ENCODE data around the gene CDK6.

The CDK6 gene

DNA sequence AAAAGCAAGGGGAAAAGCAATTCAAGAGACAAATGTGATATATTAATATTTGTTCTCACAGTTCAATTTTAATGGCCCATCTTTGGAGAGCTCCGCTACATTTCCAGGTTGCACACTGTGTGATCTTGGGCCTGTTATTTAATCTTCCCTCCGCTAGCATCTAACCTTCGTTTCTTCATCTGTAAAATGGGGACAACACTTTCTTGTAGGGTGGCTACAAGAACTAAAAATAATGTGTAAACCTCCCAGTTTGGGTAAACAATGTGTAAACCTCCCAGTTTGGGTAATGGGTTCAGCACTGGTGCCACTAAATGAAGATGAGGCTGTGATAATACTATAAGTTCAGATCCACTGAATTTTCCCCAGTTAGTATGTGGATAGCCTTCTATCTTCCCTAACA, 99.5 kb downstream of the CDK6 start:
- DNase-seq (ENCODE audit: low spot score): no peak

DNA sequence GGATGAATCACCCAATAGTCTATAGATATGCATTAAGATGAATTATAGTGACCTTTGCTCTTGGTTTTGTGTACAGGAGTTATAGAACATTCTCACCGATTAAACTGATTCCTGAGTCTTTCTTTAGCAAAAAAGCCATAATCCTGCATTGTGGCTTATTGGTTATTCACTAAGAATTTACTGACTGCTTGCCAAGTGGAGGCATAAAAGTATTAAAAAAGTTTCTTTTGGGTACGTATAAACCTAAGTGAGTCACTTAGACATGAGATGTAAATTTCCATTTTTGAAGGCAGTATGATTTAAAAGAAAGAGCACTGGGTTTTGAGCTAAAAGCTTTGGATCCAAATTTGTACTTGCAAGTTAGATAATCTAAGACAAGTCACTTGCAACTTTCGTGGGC, 100.7 kb downstream of the CDK6 start:
- DNase-seq (ENCODE audit: low spot score): no peak

DNA sequence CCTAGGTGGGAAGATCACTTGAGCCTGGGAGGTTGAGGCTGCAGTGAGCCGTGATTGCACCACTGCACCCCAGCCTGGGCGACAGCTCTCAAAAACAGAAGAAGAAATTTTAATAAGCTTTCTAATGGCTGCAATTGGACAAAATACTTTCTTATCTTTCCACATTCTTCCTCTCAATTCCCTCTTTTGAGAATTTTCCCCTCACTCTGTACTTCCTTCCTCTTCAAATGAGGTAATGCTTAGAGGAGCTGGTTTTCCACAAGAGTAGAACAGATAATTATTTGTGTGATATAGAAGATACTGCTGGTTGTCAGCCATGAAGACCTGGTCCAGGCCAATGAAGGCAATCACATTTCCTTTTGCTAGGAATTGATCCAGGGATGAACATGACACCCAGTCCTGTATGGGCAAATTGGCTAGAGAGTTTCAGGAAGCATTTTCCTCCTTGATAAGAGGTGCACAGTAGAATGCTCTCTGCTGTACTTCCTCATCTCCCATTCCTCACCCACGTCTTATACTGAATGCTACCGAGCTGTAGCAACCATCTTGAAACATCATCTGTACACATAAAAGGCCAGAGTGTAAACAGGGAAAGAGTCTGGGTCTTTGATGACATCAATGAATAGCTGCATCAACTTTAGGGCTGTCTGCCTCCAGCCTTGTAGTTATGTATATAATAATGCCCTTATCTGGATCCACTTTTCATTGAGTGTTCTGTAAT, 103.9 kb downstream of the CDK6 start:
- no peak for DNase-seq (ENCODE audit: low spot score)

DNA sequence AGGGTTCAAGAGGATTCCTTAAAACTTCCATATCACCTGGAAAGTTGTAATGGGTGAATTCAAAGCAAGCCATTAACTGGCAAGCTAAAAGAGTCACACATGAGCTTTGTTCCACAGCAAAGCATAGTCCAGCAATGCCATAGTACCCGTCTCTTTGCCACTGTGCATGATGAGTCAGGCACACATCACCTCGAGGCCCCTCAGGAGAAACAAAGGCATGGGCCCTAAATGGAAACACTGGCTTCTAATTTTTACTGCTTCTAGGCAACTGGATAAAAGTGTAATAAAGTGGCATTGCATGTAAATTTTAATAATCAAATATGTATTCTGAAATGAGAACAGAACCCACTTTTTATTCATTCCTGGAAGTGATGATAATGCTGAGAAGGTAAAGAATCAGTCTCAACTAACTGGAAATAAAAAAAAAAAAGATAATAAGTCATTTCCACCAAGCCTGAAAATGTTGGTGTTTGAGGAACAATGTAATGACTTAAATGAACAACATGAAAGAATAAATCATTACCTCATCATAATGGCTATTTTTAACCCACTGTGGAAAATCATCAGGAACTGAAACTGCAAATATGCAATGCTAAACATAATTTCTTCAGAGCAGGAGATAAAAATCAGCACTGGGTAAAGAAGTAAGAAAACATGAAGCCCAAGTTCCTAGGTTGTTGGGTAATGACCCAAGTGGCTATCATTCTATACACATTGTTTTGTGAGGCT, 104.9 kb downstream of the CDK6 start:
- no peak for DNase-seq (ENCODE audit: low spot score)

DNA sequence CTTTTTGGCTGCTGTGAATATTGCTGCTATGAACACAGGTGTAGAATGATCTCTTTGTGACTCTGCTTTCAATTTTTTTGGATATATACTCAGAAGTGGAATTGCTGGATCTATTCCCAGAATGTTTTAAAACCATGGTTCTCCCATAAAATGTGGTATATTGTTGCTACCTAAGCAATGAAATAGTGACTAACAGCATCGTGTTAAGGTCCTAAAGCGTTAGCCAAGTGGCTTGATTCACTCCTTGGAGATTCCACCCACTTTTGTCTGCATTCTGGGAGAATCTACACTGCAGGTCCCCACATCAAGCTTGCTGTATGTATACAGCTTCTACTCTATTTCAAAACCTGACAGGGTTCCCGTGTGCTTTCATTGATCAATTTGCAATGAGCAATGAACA, 105.6 kb downstream of the CDK6 start:
- DNase-seq (ENCODE audit: low spot score): no peak

DNA sequence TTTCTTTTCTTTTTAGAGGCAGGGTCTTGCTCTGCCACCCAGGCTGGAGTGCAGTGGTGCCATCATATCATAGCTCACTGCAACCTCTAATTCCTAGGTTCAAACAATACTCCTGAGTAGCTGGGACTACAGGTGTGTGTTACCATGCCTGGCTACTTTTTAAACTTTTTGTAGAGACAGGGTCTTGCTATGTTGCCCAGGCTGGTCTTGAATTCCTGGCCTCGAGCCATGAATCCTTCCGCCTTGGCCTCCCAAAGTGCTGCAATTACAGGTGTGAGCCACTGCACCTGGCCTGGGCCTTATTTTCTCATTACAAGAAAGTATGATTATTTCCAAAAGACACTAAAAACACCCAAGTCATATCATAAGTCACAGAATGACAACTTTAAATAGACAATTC, 106.6 kb downstream of the CDK6 start:
- no peak for DNase-seq (ENCODE audit: low spot score)

DNA sequence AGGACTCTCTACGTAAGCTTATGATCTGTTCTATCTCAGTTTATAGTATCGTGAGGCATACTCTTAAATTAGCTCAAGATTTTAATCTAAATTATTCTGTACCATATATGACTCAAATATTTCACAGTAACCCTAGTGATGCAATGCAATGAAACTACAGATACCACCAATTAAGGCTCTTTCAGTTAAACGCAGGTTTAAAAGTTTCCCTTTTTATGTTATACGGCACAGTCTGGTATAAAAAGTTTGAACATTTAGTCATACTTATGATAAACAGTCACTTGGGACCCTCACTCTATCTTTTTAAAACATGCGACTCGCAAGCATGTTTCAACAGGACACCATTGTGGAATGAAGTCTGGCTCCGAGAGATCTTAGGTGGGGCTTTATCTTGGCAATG, 107.2 kb downstream of the CDK6 start:
- no peak for DNase-seq (ENCODE audit: low spot score)

DNA sequence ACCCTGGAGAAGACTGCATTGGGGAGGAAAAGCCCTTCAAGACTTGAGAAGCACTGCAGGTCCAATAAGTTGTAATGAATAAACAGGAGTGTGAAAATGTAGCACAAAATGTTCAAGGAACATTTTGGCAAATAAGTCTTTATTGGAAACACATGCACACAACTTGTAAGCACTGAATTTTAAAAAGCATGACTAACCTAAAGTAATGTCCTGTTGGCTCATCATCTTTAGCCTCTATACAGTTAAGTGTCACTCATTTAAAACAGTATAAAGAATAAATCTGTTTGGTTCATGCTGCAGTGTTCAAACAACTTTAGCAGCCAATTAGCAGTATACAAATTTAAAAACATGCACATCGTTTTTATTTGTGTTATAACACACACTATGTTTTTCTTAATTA, 108.6 kb downstream of the CDK6 start:
- no peak for DNase-seq (ENCODE audit: low spot score)

DNA sequence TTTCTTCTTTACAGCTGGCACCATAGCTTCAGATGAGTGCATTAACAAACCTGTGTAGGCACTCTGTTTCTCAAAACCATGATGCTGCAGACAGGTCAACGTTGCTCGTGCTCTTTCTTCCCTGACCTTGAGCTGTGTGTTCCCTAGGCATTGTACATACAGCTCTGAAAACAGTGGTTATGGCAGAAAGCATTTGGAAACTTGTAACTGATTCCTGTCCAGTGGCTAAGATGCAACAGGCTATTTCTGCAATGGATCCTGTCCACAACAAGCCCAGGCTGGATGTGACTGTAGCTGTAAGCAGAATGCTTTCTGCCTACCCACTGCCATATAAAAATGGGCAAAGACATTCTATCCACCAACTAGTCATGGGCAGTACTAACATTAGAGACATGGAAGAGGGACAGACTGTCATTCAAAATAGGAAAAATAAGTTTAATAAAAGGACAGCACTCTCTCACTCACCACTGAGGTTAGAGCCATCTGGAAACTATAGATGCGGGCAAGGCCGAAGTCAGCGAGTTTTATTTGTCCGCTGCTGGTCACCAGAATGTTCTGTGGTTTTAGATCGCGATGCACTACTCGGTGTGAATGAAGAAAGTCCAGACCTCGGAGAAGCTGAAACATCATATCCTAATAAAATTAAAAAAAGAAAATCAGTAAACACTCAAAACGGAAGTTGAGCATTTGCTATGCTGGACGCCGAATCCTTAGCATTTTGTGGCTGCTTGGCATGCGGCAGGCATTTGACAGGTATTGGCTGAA, 111.0 kb downstream of the CDK6 start:
- no peak for DNase-seq (ENCODE audit: low spot score)

DNA sequence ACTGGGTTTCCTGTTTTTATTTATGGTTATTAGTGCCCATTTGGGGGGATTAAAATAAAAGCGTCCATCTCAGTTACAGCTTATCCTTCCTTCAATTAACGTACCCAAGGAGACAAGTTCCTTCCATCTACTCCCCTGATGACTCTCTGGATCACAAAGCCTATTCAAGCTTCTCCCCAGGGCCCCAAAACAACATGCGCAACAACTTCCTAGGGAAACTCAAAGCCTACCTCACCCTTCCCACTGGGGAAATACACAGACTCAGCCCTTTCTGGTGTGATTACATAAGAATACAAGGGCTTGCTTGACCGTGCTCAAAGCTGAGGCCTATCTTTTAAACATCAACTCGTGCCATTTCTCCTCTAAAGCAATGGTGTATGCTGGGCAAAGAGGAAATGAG, 112.4 kb downstream of the CDK6 start:
- no peak for DNase-seq (ENCODE audit: low spot score)

DNA sequence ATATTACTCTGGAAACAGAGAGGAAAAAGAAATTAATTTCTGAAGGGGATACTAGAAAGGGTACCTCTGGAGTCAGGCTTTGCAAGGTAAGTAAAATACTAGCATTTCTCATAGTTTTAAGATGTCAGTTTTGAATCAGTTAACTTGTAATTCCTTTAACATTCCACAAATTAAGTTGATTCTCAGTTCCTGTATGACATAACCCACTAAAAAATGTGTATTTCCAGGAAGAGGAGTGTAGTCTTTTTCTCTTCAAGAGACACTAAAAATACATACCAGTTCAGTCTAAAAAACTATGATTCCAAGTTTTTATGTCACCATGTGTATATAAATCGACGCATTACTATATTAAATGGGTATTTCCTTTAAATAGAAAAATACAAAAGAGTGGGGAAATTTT, 113.2 kb downstream of the CDK6 start:
- no peak for DNase-seq (ENCODE audit: low spot score)

DNA sequence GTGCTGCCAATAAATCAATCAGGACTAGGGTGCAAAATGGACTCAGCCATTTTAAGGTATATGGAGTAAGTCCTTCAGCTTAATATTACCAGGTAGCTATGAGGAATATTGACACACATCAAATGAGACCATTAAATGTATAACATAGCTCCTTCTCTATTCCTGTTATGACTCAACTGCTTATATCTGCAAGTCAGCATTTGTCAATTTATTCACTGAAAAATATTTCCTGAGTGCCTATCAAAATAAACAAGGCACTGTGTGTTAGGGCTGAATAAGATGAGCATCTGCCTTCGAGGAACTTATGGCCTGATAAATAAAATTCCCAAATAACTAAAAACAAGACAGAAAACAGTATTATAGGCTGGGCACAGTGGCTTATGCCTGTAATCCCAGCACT, 113.8 kb downstream of the CDK6 start:
- DNase-seq (ENCODE audit: low spot score): no peak

DNA sequence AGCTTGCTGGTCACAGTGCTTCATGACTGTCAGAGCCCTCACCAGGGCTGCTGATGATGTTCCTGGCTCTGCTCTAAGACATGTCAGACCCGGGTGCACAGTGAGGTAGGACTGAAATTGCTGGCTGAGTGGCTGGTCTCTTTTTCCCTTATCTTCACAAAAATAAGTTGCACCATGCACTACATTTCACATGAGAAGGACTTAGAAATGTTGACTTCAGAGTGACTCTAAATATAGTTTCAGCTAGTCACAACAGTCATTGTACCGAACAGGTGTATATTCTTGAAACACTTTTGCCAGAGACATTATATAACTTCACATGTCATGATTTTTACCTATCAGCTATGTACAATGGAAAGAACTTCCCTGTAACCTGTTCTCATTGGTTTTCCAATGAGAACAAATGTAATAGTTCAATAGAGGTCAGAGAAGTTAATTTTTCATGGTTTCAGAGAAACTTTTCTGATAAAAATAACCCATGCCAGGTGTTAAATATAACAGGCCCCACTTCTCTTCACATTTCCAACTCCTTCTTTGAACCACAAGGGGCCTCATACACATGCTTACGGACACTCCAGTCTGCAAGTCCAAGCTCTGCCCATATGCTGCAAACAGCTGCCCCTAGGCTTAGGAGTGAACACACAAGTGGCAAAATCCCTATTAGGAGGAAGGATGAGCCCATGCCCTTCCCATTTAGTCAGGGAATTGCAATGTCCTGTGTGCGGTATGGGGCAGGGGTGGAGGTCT, 115.6 kb downstream of the CDK6 start:
- no peak for DNase-seq (ENCODE audit: low spot score)

DNA sequence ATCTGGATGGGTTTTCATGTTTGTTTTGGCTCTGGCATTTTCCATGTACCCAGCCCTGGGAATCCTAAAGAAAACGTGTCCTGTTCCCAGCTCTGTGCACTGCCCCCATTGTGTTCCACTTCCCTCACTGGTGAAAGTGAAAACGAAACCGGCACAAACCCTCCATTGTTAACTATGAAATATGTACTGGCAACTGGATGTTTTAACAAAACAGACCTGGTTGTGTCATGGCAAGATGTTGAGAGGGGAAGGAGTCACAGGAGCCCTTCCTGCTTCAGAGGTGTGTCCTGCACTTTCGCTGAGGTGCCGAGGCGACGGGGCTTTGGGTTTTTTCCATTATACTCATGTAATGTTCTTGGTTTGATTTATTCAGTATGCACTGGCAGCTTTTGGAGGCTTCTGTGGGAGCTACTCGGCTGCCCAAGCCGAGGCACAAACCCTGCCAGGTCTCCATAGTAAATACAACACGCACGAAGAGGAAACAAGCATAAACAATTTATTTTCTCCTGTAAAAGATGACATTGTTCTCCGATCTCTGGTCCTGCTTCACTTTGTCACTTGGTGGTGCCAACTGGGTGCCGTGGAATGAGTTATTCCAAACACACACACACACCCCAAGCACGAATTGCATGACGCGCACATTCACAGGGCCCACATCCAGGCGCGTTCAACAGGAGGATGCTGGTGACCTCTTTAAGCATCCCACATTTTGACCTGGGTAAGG, 118.2 kb downstream of the CDK6 start:
- DNase-seq (ENCODE audit: low spot score): peak; percentile 27

DNA sequence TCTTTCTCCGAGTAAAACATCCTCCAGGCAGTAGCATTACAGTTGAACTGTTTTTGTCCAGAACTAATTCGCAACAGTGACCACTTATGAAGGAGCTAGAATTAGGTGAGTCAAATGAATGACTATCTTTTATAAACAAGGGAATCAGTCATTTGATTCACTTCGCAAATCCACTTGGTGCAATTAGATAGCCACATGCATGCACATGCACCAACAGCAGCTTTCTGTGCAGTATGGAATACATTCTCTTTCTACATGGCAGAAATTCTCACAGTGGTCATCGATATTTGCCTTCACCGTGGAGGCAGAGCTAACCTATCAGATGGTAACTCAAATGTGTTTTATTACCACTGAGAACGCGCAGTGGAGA, 118.8 kb downstream of the CDK6 start:
- no peak for DNase-seq (ENCODE audit: low spot score)

DNA sequence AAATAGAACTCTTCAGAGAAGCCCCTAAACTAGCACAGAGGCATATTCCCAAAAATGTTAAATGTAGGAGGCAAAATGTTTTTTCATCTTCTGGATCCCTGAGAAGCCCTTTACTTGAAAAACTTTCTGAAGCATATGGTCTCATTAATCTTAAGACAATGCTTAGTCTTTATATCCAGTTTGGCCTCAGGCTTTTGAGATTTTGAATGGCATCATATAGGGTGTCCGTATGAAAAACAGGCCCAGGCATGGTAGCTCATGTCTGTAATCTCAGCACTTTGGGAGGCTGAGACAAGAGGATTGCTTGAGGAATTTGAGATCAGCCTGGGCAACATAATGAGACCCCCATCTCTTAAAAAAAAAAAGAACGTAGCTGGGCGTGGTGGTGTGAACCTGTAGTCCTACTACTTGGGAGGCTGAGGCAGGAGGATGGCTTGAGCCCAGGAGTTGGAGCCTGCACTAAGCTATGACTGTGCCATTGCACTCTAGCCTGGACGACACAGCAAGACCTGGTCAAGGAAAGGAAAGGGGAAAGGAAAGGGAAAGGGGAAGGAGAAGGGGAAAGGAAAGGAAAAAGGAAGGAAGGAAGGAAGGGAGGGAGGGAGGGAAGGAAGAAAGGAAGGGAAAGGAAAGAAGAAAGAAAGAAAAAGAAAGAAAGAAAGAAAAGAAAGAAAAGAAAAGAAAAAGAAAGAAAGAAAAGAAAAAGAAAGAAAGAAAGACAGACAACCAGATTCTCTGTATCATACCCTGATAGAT, 119.4 kb downstream of the CDK6 start:
- DNase-seq (ENCODE audit: low spot score): no peak

DNA sequence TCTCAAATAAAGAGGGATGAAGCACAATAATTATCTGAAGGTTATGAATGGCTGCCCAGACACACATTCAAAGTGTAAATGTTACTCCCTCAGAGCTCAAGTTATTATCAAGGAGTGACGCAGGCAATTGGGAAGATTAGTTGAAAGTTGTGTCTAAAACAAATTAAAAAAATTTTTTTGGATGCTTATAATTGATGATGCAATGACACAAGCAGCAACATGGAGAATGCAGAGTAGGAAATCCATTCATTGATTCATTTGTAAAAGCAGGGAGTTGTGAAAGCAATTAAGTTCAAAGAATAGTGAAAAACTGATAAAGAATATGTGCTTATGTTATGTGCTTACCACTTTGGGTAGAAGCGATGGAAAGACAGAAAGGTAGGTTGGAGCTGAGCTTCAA, 120.4 kb downstream of the CDK6 start:
- DNase-seq (ENCODE audit: low spot score): no peak

DNA sequence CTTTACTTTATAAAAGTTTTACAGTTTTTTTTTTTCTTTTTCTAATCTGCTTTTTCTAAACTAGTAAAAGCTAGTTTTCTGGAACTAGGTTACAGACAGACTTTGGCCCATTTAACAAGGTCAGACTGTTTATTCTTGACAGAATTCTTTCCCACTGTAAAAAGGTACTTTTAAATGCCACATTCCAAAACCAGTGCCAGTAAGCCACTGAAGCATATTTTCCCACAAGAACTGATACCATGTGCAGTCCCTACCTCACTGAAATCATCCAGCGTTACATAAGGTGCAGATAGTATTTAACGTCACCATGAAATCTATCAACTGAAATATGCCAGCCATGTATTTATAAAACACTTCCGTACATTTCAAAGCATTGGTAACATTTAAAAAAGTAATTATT, 121.6 kb downstream of the CDK6 start:
- DNase-seq (ENCODE audit: low spot score): no peak

DNA sequence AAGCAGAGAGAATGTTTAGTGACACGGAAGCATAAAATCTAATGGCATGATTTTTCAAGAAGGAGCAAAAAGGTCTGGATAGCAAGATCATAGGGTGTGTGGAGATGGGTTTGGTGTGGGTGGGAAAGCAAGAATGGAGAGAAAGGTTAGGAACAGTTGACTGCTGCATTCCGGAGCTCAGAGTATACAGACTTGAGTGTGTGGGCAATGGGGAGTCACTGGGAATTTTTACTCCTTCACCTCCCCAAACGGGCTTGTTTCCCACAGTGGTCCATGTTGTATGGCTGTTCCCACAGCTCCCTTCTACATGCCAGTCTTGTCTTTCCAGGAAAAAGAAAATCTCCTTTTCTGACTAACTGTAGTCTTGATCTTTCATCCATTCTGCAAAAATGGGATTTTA, 122.1 kb downstream of the CDK6 start:
- DNase-seq (ENCODE audit: low spot score): no peak

DNA sequence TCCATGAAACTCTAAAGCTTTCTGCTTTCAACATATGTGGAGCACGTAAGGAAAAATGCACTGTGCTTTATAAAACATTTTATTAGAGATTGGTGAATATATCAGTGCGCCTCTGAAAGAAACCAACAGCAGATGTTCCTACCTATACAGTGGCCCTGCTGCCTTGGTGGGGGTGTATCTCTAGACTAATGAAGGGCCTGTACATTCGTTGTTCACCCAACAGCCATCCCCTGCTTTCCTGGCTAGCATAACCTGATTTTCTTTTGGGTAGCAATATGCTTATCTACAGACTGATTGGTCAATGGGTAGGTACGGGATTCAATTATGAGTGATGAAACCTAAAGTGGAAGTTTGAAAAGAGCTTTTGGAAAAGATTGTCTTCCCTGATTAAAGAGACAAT, 126.5 kb downstream of the CDK6 start:
- no peak for DNase-seq (ENCODE audit: low spot score)

DNA sequence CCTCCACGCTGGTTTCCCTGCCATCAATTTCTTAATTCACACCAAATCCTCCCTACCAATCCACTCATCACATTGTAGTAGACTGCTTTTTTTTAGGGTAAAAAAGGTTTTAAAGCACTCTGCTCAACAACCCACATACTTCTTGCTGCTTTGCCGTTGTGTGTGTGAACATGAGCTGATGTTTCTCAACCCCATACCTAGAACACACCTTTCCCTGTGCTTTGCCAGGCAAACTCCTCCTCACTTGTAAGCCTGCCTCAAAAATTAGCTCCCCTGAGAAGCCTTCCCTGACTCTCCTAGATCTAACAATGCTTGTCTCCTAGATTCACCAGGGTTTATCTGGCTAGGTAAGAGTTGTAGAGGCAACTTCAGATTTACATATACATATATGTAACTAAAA, 127.2 kb downstream of the CDK6 start:
- no peak for DNase-seq (ENCODE audit: low spot score)

All from SW480 (cell line).